GM18511 (cell line): ENCODE results near the gene MIER1.
"Not testable (repeated sequence)": the region's sequence is repeated elsewhere in the genome, so short reads cannot be mapped to it uniquely, and the experiment has no call there.

Source experiments
- ATAC-seq: cut with Tn5 transposase; IDR thresholded peaks from one replicate; pipeline ENCODE4 v1.9.1; 2021; ENCODE audit warnings: mild to moderate bottlenecking, moderate library complexity; ENCODE audit not compliant: unreplicated experiment

The MIER1 gene

GRCh38 chr1:66937529-66938234 is 12.9 kb downstream of the MIER1 start:
- no peak for ATAC-seq

- ATAC-seq = no peak
These were observed 13.8 kb downstream of the MIER1 start for GRCh38 chr1:66938613-66939012.

GRCh38 chr1:66940981-66941380 is 16.2 kb downstream of the MIER1 start:
- ATAC-seq = no peak

- no peak for ATAC-seq
These were observed 18.7 kb downstream of the MIER1 start for GRCh38 chr1:66943361-66943969.

GRCh38 chr1:66944330-66945274 is 19.8 kb downstream of the MIER1 start:
- no peak for ATAC-seq

GRCh38 chr1:66945316-66945715 is 20.5 kb downstream of the MIER1 start:
- no peak for ATAC-seq

- ATAC-seq = no peak
These were observed 22.5 kb downstream of the MIER1 start for GRCh38 chr1:66947267-66947666.

- ATAC-seq = no peak
These were observed 26.7 kb downstream of the MIER1 start for GRCh38 chr1:66951513-66951912.

- peak; percentile 83 for ATAC-seq
These were observed 29.4 kb downstream of the MIER1 start for GRCh38 chr1:66954208-66954607.

- no peak for ATAC-seq
These were observed 33.1 kb downstream of the MIER1 start for GRCh38 chr1:66957938-66958337.

- ATAC-seq = not testable (repeated sequence)
These were observed 41.5 kb downstream of the MIER1 start for GRCh38 chr1:66966188-66966873.

- ATAC-seq = no peak
These were observed 43.8 kb downstream of the MIER1 start for GRCh38 chr1:66968574-66968973.

- no peak for ATAC-seq
These were observed 53.4 kb downstream of the MIER1 start for GRCh38 chr1:66978201-66978600.

- ATAC-seq = not testable (repeated sequence)
These were observed 54.8 kb downstream of the MIER1 start for GRCh38 chr1:66979621-66980020.

GRCh38 chr1:66980745-66981367 is 56.1 kb downstream of the MIER1 start:
- no peak for ATAC-seq

- ATAC-seq = no peak
These were observed 56.9 kb downstream of the MIER1 start for GRCh38 chr1:66981679-66982078.

- peak; percentile 72 for ATAC-seq
These were observed 57.9 kb downstream of the MIER1 start for GRCh38 chr1:66982561-66983260.

GRCh38 chr1:66984491-66984890 is 59.7 kb downstream of the MIER1 start:
- ATAC-seq = peak; percentile 85

GRCh38 chr1:66985835-66986234 is 61.0 kb downstream of the MIER1 start:
- no peak for ATAC-seq

- ATAC-seq = no peak
These were observed 68.3 kb downstream of the MIER1 start for GRCh38 chr1:66993076-66993475.
